AG04449 (cell line): ENCODE results near the gene SERPINA9.
"Not testable (repeated sequence)": the region's sequence is repeated elsewhere in the genome, so short reads cannot be mapped to it uniquely, and the experiment has no call there.

Experiments
- CTCF ChIA-PET: fragments of 350-600 bp; formaldehyde crosslinking; extraction: SDS; loops from one replicate; lab custom pipeline; 2021; ENCODE audit warnings: antibody characterized with exemption; lab: Yijun Ruan, JAX
- POLR2A ChIA-PET: fragments of 400-600, 350-600 bp; formaldehyde crosslinking; extraction: SDS; loops from one replicate; lab custom pipeline; 2020; ENCODE audit warnings: antibody characterized with exemption, inconsistent platforms; lab: Yijun Ruan, JAX
- DNase-seq: peaks from one replicate; pipeline ENCODE4 v3.0.0-alpha.2; 2010; ENCODE audit warnings: low read depth, low spot score
- H3K4me3 ChIP-seq: 2 replicates; pipeline ENCODE4 v1.5.1; 2011; ENCODE audit warnings: low read depth, mild to moderate bottlenecking, control low read depth, low read length
- TF ChIP-seq, protein P1 (sequence below): IDR thresholded peaks from one replicate; pipeline ENCODE4 v1.5.1; 2011; ENCODE audit warnings: mild to moderate bottlenecking, moderate library complexity, low read length, control low read depth, inconsistent platforms; ENCODE audit not compliant: insufficient read depth; ENCODE audit errors: missing control alignments

Gene SERPINA9

DNA sequence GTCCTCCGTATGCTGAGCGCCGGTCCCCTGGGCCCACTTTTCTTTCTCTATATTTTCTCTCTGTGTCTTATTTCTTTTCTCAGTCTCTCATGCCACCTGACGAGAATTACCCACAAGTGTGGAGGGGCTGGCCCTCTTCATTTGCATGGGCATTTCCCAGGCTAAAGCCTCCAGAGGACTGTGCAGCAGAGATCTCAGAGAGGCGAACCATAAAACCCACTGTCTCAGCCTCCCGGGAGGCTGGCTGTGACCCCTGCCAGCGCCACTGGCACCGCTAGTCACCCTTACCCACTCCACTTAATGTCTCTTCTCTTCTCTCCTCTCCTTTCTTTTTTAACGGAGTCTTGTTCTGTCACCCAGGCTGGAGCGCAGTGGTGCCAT lies 7.1 kb upstream of the SERPINA9 start:
- no peak for DNase-seq
- TF ChIP-seq, protein P1, sequence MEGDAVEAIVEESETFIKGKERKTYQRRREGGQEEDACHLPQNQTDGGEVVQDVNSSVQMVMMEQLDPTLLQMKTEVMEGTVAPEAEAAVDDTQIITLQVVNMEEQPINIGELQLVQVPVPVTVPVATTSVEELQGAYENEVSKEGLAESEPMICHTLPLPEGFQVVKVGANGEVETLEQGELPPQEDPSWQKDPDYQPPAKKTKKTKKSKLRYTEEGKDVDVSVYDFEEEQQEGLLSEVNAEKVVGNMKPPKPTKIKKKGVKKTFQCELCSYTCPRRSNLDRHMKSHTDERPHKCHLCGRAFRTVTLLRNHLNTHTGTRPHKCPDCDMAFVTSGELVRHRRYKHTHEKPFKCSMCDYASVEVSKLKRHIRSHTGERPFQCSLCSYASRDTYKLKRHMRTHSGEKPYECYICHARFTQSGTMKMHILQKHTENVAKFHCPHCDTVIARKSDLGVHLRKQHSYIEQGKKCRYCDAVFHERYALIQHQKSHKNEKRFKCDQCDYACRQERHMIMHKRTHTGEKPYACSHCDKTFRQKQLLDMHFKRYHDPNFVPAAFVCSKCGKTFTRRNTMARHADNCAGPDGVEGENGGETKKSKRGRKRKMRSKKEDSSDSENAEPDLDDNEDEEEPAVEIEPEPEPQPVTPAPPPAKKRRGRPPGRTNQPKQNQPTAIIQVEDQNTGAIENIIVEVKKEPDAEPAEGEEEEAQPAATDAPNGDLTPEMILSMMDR, result no peak
- POLR2A ChIA-PET, result no interaction called here
- no peak overlapping the region for H3K4me3 ChIP-seq
- CTCF ChIA-PET, result interaction anchor here (5.3 kb wide), 1 partner anchor 60 kb away, joined by 43 read pairs; no protein-coding TSS in a partner anchor

DNA sequence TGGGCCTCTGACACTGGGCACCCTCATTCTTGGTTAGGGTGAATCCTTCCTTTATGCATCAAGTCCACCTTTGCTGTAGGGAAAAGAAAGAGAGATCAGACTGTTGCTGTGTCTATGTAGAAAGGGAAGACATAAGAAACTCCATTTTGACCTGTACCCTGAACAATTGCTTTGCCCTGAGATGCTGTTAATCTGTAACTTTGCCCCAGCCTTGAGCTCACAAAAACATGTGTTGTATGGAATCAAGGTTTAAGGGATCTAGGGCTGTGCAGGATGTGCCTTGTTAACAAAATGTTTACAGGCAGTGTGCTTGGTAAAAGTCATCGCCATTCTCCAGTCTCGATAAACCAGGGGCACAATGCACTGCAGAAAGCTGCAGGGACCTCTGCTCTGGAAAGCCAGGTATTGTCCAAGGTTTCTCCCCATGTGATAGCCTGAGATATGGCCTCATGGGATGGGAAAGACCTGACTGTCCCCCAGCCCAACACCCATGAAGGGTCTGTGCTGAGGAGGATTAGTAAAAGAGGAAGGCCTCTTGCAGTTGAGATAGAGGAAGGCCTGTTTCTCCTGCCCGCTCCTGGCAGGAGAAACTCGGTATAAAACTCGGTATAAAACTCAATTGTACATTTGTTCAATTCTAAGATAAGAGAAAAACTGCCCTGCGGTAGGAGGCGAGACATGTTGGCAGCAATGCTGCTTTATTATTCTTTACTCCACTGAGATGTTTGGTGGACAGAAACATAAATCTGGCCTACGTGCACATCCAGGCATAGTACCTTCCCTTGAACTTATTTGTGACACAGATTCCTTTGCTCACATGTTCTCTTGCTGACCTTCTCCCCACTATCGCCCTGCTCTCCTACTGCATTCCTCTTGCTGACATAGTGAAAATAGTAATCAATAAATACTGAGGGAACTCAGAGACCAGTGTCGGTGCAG lies 6.4 kb upstream of the SERPINA9 start:
- CTCF ChIA-PET, POLR2A ChIA-PET, H3K4me3 ChIP-seq, DNase-seq: not testable (repeated sequence)

DNA sequence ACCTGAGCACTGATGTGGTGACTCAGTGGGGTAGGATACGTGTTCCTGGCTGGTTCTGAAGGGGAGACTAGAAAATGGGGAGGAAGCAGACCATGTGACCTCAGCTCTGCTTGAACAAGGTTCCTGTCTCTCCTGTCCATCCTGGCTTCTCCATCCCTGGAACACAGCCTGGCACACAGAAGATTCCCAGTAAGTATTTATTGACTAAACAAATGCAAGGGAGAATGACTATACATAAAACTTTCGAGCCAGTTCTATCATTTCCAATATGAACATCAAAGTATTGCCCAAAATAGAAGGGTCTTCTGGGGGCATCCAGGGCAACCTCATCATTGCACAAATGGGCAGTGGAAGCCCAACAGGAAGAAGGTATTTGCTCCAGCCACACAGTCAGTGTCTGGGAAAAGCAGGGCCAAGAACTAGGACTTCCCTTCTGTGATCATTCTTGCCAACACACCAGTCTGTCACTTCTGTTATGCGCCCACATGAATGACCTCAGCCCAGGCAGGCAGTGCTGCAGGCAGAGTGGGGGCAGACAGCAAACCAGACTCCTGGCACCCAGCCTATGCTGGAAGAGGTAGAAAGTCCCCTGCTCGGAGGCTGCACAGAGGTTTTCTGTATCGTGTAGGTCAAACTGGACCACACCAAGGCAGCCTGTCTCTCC lies 5.6 kb upstream of the SERPINA9 start:
- CTCF ChIA-PET, result interaction anchor here (1.0 to 2.3 kb wide), 3 partner anchors 48 to 60 kb away, joined by 3 to 10 read pairs (median 3); no protein-coding TSS in a partner anchor
- DNase-seq, result peak; percentile 29
- POLR2A ChIA-PET, result no interaction called here
- no peak overlapping the region for H3K4me3 ChIP-seq
- TF ChIP-seq, protein P1, result no peak

DNA sequence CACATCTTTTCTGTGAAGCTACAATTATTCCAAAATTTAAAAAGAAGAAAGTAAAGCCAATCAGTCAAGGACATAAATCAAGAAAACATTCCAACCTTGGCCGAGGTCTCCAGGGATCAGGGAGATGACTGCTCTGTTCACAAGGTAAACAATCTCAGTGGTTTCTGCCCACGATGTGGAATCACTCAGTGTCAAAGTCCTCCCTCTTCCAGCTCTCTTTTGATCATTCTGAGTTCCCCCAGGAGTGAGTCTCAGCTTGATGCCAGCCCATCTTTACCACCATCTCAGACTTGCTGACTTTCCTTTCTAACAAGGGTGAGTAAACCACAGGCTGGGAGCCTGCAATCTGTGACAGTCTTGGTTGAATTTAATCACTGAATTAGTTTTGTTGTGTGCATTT lies 4.8 kb upstream of the SERPINA9 start:
- TF ChIP-seq, protein P1, result no peak
- ChIA-PET POLR2A (no interaction called here), CTCF (interaction anchor here (1.0 to 2.3 kb wide), 4 partner anchors 47 to 344 kb away, joined by 3 to 10 read pairs (median 3); no protein-coding TSS in a partner anchor)
- DNase-seq, result no peak
- no peak overlapping the region for H3K4me3 ChIP-seq

DNA sequence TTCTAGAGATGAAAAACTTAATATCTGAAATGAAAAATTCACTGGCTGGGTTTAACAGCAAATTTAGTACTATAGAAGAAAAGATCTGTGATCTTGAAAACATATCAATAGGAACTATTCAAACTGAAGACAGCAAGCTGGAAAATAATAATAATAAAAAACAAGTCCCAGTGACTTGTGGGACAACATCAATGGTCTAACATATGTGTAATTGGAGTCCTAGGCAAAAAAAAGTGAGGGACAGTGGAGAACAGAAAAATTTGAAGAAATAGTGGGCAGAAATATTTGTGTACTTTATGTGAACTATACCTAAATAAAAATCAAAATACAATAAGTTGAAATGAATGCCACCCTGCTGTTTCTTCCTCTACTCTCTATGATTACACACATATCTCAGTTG lies 2.4 kb upstream of the SERPINA9 start:
- DNase-seq, result no peak
- CTCF ChIA-PET, result interaction anchor here (3.6 to 6.1 kb wide), 2 partner anchors 8 to 45 kb away, joined by 14 to 81 read pairs; no protein-coding TSS in a partner anchor

DNA sequence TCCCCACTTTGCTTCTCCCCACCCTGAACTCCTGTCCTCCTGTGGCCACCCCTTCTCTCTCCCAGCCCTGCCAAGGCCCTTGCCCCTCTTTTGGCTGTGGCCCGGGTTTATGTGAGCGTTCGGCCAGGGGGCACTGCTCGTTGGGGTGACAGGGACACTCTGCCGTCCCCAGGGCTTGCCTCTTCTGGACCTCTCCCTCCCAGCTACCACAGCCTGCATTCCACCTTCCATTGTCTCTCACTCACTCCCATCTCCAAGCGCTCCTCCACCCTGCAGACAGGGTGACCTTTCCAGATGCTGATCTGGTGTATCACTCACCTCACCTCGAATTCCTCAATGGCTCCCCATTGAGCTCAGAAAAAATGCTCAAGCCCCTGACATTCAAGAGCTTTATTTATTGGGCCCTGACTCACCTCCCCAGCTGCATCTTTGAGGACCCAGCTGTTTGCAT lies 1.4 kb downstream of the SERPINA9 start:
- ChIA-PET CTCF (interaction anchor here (1.1 to 6.1 kb wide), 2 partner anchors 12 to 74 kb away, joined by 6 to 81 read pairs; no protein-coding TSS in a partner anchor), POLR2A (no interaction called here)
- TF ChIP-seq, protein P1, result no peak
- no peak overlapping the region for H3K4me3 ChIP-seq
- DNase-seq, result no peak

More for the DNA sequence above, 2.4 kb upstream of the SERPINA9 start:
- H3K4me3 ChIP-seq, result no peak overlapping the region
- TF ChIP-seq, protein P1, result no peak
- POLR2A ChIA-PET, result no interaction called here
